WTC11 (cell line): Measurements from ENCODE around the gene GTF2A1L. TPM values are rescaled to one million over a fixed set of nuclear protein-coding genes. Genes with fewer than 3 reads are reported as not detected.
A peak's percentile ranks its signal among the peaks of the same experiment; 100 is the strongest.

Source experiments
- ATAC-seq: fragments of 200-7000 bp; cut with Tn5 transposase; 2 replicates; pipeline ENCODE4 v1.10.0; 2021; ENCODE audit warnings: mild to moderate bottlenecking, moderate library complexity
- CTCF ChIA-PET: fragments of 300-600 bp; sonication (Branson Sonifier 250); formaldehyde crosslinking; loops from one replicate; lab custom pipeline; 2021; ENCODE audit warnings: antibody characterized with exemption; lab: Charles Lee
- POLR2A ChIA-PET: fragments of 350-600 bp; sonication (Branson Sonifier 250); formaldehyde crosslinking; loops from one replicate; lab custom pipeline; 2021; ENCODE audit warnings: antibody characterized with exemption; lab: Charles Lee
- DNase-seq: peaks from one replicate; pipeline ENCODE4 v3.0.0; 2021; ENCODE audit warnings: low spot score
- H3K27ac Mint-ChIP-seq: 2 replicates; pipeline ENCODE4 v1.8.0; 2021; ENCODE audit warnings: mixed read lengths
- H3K27me3 Mint-ChIP-seq: 2 replicates; pipeline ENCODE4 v1.8.0; 2021; ENCODE audit warnings: low read depth, mild to moderate bottlenecking, moderate library complexity, mixed read lengths
- H3K36me3 Mint-ChIP-seq: 2 replicates; pipeline ENCODE4 v1.8.0; 2021; ENCODE audit warnings: mixed read lengths
- H3K4me1 Mint-ChIP-seq: 2 replicates; pipeline ENCODE4 v1.8.0; 2022; ENCODE audit warnings: mixed read lengths
- H3K4me3 Mint-ChIP-seq: 2 replicates; pipeline ENCODE4 v1.8.0; 2021; ENCODE audit warnings: mild to moderate bottlenecking, moderate library complexity, mixed read lengths
- H3K9me3 Mint-ChIP-seq: 2 replicates; pipeline ENCODE4 v1.8.0; 2021; ENCODE audit warnings: mixed read lengths
- CREB1 ChIP-seq: sonication (generic); formaldehyde crosslinking; IDR thresholded peaks from 2 replicates; pipeline ENCODE4 v1.8.0; 2023; ENCODE audit warnings: mild to moderate bottlenecking, missing genetic modification reagents
- FOXK1 ChIP-seq: sonication (generic); formaldehyde crosslinking; IDR thresholded peaks from 2 replicates; pipeline ENCODE4 v1.8.0; 2022; ENCODE audit warnings: mild to moderate bottlenecking, moderate library complexity, missing genetic modification reagents
- FOXP1 ChIP-seq: sonication (generic); formaldehyde crosslinking; IDR thresholded peaks from 2 replicates; pipeline ENCODE4 v1.8.0; 2022; ENCODE audit warnings: missing genetic modification reagents, mild to moderate bottlenecking, moderate library complexity, borderline replicate concordance
- GTF2I ChIP-seq: fragments of 250-450 bp; sonication (Bioruptor Pico); conservative IDR thresholded peaks from 2 replicates; pipeline ENCODE4 v1.4.0; 2021; ENCODE audit warnings: mild to moderate bottlenecking
- IRF2 ChIP-seq: sonication (generic); formaldehyde crosslinking; IDR thresholded peaks from 2 replicates; pipeline ENCODE4 v1.8.0; 2022; ENCODE audit warnings: low read depth, missing genetic modification reagents, borderline replicate concordance
- JAZF1 ChIP-seq: fragments of 250-450 bp; sonication (Bioruptor Pico); IDR thresholded peaks from 2 replicates; pipeline ENCODE4 v1.9.0; 2021; ENCODE audit warnings: moderate library complexity, mild to moderate bottlenecking, inconsistent platforms
- RELA ChIP-seq: sonication (generic); formaldehyde crosslinking; IDR thresholded peaks from 2 replicates; pipeline ENCODE4 v1.8.1; 2022; ENCODE audit warnings: missing genetic modification reagents, mild to moderate bottlenecking, borderline replicate concordance
- SMAD3 ChIP-seq: sonication (generic); formaldehyde crosslinking; IDR thresholded peaks from 2 replicates; pipeline ENCODE4 v1.8.0; 2022; ENCODE audit warnings: missing genetic modification reagents, mild to moderate bottlenecking, borderline replicate concordance
- SOX15 ChIP-seq: fragments of 250-450 bp; sonication (Bioruptor Pico); IDR thresholded peaks from 2 replicates; pipeline ENCODE4 v1.9.0; 2021; ENCODE audit warnings: mild to moderate bottlenecking
- SP1 ChIP-seq: sonication (generic); formaldehyde crosslinking; conservative IDR thresholded peaks from 2 replicates; pipeline ENCODE4 v1.8.1; 2022; ENCODE audit warnings: missing genetic modification reagents
- TEAD1 ChIP-seq: sonication (generic); formaldehyde crosslinking; IDR thresholded peaks from 2 replicates; pipeline ENCODE4 v1.8.0; 2022; ENCODE audit warnings: mild to moderate bottlenecking, missing genetic modification reagents
- TEAD4 ChIP-seq: sonication (generic); formaldehyde crosslinking; IDR thresholded peaks from 2 replicates; pipeline ENCODE4 v1.8.0; 2022; ENCODE audit warnings: mild to moderate bottlenecking, missing genetic modification reagents
- USF2 ChIP-seq: sonication (generic); formaldehyde crosslinking; IDR thresholded peaks from 2 replicates; pipeline ENCODE4 v1.8.1; 2023; ENCODE audit warnings: mild to moderate bottlenecking, missing genetic modification reagents, moderate library complexity
- ZNF121 ChIP-seq: sonication (generic); formaldehyde crosslinking; IDR thresholded peaks from 2 replicates; pipeline ENCODE4 v1.8.0; 2023; ENCODE audit warnings: missing genetic modification reagents
- ZNF232 ChIP-seq: sonication (generic); formaldehyde crosslinking; IDR thresholded peaks from 2 replicates; pipeline ENCODE4 v1.8.0; 2022; ENCODE audit warnings: mild to moderate bottlenecking, missing genetic modification reagents
- ZNF671 ChIP-seq: fragments of 250-450 bp; sonication (Bioruptor Pico); IDR thresholded peaks from 2 replicates; pipeline ENCODE4 v1.8.0; 2021; ENCODE audit warnings: mild to moderate bottlenecking
- total RNA-seq: library from RNA; stranded (reverse); gene quantifications from 3 replicates; pipeline ENCODE4 v1.2.3, GENCODE V29; 2021
- TF ChIP-seq, protein P1 (sequence below): fragments of 250-450 bp; sonication (Bioruptor Pico); conservative IDR thresholded peaks from 2 replicates; pipeline ENCODE4 v1.9.0; 2021; ENCODE audit warnings: mild to moderate bottlenecking
- TF ChIP-seq, protein P2 (sequence below): sonication (generic); formaldehyde crosslinking; IDR thresholded peaks from 2 replicates; pipeline ENCODE4 v1.8.0; 2022; ENCODE audit warnings: missing genetic modification reagents
- TF ChIP-seq, protein P3 (sequence below): fragments of 250-450 bp; sonication (Bioruptor Pico); IDR thresholded peaks from 2 replicates; pipeline ENCODE4 v1.8.0; 2021; ENCODE audit warnings: mild to moderate bottlenecking
- TF ChIP-seq, protein P4 (sequence below): sonication (generic); formaldehyde crosslinking; IDR thresholded peaks from 2 replicates; pipeline ENCODE4 v1.8.0; 2023; ENCODE audit warnings: mild to moderate bottlenecking, missing genetic modification reagents
- TF ChIP-seq, protein P5 (sequence below): sonication (generic); formaldehyde crosslinking; conservative IDR thresholded peaks from 2 replicates; pipeline ENCODE4 v1.8.1; 2023; ENCODE audit warnings: mild to moderate bottlenecking, low read depth, missing genetic modification reagents, moderate library complexity
- TF ChIP-seq, protein P6 (sequence below): sonication (generic); formaldehyde crosslinking; IDR thresholded peaks from 2 replicates; pipeline ENCODE4 v1.8.0; 2023; ENCODE audit warnings: missing genetic modification reagents

The GTF2A1L gene
- total RNA-seq, 1 experiment from 2014 or later: not detected

DNA sequence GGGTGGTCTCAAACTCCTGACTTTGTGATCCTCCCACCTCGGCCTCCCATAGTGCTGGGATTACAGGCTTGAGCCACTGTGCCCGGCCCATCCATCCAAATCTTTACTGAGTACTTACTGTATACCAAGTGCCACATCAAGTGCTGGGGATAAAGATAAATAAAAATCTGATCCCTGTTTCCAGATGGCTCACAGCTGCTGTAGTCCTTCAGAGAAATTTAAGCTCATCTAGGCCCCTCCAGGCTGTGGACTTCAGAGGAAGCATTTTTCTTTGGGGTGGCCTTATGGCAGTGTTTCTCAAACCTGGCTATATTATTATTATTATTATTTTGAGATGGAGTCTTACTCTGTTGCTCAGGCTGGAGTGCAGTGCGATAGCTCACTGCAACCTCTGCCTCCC, 33.7 kb upstream of the GTF2A1L start:
- no peak for TF ChIP-seq ZNF121 (CRISPR knock-in tag)
- TF ChIP-seq JAZF1 (CRISPR knock-in tag): no peak
- TF ChIP-seq RELA (CRISPR knock-in tag): no peak
- TF ChIP-seq SP1 (CRISPR knock-in tag): no peak
- no peak for TF ChIP-seq SOX15 (CRISPR knock-in tag)
- TF ChIP-seq ZNF671 (CRISPR knock-in tag): no peak
- TF ChIP-seq IRF2: no peak
- no peak for TF ChIP-seq TEAD4 (CRISPR knock-in tag)
- TF ChIP-seq, protein P1, sequence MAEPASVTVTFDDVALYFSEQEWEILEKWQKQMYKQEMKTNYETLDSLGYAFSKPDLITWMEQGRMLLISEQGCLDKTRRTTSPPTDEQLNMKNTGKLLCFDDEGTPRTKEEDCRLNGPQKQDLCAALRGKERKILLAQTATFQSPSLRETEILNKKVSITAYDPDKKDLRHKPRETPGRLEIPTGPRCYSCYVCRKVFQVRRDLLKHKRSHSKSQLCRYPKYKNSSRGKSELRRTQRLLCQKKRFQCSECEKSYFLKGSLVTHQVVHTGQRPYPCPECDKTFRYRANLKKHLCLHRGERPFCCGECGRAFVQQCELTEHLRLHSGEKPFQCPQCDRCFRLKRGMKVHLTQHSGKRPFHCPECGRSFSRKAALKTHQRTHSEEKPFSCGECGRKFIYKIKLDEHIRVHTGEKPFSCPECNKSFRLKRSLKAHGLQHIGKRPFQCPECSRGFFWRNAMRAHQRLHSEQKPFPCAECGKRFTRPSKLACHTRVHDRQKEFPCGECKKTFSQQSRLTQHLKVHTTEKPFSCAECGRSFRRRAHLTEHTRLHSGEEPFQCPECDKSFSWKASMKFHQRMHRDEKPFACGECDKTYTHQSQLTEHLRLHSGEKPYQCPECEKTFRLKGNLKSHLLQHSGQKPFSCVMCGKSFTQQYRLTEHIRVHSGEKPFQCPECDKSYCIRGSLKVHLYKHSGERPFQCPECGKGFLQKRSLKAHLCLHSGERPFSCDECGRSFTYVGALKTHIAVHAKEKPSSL (CRISPR knock-in tag): no peak
- TF ChIP-seq ZNF232: no peak
- no peak for TF ChIP-seq GTF2I (CRISPR knock-in tag)
- POLR2A ChIA-PET: no interaction called here
- no peak for ATAC-seq
- no peak for DNase-seq
- peaks cover 26% of the 10 kb centered on the region for H3K36me3 Mint-ChIP-seq
- H3K9me3 Mint-ChIP-seq: no peaks in the 10 kb centered on the region
- CTCF ChIA-PET: no interaction called here
- peaks cover 33% of the 10 kb centered on the region for H3K4me1 Mint-ChIP-seq
- H3K27ac Mint-ChIP-seq: no peak overlapping the region
- H3K27me3 Mint-ChIP-seq: peaks cover 16% of the 10 kb centered on the region
- no peak overlapping the region for H3K4me3 Mint-ChIP-seq

GRCh38 chr2:48584551-48584950, 33.1 kb upstream of the GTF2A1L start:
- ATAC-seq: no peak
- peak overlapping the region; percentile 81 for H3K27ac Mint-ChIP-seq
- CTCF ChIA-PET: no interaction called here
- no peak for DNase-seq
- H3K27me3 Mint-ChIP-seq: peaks cover 16% of the 10 kb centered on the region
- peaks cover 37% of the 10 kb centered on the region for H3K4me1 Mint-ChIP-seq
- POLR2A ChIA-PET: no interaction called here
- H3K36me3 Mint-ChIP-seq: peaks cover 26% of the 10 kb centered on the region
- H3K9me3 Mint-ChIP-seq: no peaks in the 10 kb centered on the region
- no peak overlapping the region for H3K4me3 Mint-ChIP-seq
- TF ChIP-seq, protein P2, sequence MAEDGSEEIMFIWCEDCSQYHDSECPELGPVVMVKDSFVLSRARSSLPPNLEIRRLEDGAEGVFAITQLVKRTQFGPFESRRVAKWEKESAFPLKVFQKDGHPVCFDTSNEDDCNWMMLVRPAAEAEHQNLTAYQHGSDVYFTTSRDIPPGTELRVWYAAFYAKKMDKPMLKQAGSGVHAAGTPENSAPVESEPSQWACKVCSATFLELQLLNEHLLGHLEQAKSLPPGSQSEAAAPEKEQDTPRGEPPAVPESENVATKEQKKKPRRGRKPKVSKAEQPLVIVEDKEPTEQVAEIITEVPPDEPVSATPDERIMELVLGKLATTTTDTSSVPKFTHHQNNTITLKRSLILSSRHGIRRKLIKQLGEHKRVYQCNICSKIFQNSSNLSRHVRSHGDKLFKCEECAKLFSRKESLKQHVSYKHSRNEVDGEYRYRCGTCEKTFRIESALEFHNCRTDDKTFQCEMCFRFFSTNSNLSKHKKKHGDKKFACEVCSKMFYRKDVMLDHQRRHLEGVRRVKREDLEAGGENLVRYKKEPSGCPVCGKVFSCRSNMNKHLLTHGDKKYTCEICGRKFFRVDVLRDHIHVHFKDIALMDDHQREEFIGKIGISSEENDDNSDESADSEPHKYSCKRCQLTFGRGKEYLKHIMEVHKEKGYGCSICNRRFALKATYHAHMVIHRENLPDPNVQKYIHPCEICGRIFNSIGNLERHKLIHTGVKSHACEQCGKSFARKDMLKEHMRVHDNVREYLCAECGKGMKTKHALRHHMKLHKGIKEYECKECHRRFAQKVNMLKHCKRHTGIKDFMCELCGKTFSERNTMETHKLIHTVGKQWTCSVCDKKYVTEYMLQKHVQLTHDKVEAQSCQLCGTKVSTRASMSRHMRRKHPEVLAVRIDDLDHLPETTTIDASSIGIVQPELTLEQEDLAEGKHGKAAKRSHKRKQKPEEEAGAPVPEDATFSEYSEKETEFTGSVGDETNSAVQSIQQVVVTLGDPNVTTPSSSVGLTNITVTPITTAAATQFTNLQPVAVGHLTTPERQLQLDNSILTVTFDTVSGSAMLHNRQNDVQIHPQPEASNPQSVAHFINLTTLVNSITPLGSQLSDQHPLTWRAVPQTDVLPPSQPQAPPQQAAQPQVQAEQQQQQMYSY: no peak
- TF ChIP-seq FOXP1 (no peak), TEAD1 (no peak), USF2 (CRISPR knock-in tag) (no peak), SOX15 (CRISPR knock-in tag) (no peak), FOXK1 (no peak), SMAD3 (no peak), CREB1 (CRISPR knock-in tag) (no peak)
- TF ChIP-seq, protein P3, sequence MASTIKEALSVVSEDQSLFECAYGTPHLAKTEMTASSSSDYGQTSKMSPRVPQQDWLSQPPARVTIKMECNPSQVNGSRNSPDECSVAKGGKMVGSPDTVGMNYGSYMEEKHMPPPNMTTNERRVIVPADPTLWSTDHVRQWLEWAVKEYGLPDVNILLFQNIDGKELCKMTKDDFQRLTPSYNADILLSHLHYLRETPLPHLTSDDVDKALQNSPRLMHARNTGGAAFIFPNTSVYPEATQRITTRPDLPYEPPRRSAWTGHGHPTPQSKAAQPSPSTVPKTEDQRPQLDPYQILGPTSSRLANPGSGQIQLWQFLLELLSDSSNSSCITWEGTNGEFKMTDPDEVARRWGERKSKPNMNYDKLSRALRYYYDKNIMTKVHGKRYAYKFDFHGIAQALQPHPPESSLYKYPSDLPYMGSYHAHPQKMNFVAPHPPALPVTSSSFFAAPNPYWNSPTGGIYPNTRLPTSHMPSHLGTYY (CRISPR knock-in tag): no peak
- TF ChIP-seq, protein P4, sequence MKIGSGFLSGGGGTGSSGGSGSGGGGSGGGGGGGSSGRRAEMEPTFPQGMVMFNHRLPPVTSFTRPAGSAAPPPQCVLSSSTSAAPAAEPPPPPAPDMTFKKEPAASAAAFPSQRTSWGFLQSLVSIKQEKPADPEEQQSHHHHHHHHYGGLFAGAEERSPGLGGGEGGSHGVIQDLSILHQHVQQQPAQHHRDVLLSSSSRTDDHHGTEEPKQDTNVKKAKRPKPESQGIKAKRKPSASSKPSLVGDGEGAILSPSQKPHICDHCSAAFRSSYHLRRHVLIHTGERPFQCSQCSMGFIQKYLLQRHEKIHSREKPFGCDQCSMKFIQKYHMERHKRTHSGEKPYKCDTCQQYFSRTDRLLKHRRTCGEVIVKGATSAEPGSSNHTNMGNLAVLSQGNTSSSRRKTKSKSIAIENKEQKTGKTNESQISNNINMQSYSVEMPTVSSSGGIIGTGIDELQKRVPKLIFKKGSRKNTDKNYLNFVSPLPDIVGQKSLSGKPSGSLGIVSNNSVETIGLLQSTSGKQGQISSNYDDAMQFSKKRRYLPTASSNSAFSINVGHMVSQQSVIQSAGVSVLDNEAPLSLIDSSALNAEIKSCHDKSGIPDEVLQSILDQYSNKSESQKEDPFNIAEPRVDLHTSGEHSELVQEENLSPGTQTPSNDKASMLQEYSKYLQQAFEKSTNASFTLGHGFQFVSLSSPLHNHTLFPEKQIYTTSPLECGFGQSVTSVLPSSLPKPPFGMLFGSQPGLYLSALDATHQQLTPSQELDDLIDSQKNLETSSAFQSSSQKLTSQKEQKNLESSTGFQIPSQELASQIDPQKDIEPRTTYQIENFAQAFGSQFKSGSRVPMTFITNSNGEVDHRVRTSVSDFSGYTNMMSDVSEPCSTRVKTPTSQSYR (CRISPR knock-in tag): no peak
- TF ChIP-seq, protein P5, sequence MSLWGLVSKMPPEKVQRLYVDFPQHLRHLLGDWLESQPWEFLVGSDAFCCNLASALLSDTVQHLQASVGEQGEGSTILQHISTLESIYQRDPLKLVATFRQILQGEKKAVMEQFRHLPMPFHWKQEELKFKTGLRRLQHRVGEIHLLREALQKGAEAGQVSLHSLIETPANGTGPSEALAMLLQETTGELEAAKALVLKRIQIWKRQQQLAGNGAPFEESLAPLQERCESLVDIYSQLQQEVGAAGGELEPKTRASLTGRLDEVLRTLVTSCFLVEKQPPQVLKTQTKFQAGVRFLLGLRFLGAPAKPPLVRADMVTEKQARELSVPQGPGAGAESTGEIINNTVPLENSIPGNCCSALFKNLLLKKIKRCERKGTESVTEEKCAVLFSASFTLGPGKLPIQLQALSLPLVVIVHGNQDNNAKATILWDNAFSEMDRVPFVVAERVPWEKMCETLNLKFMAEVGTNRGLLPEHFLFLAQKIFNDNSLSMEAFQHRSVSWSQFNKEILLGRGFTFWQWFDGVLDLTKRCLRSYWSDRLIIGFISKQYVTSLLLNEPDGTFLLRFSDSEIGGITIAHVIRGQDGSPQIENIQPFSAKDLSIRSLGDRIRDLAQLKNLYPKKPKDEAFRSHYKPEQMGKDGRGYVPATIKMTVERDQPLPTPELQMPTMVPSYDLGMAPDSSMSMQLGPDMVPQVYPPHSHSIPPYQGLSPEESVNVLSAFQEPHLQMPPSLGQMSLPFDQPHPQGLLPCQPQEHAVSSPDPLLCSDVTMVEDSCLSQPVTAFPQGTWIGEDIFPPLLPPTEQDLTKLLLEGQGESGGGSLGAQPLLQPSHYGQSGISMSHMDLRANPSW (CRISPR knock-in tag): no peak
- TF ChIP-seq, protein P6, sequence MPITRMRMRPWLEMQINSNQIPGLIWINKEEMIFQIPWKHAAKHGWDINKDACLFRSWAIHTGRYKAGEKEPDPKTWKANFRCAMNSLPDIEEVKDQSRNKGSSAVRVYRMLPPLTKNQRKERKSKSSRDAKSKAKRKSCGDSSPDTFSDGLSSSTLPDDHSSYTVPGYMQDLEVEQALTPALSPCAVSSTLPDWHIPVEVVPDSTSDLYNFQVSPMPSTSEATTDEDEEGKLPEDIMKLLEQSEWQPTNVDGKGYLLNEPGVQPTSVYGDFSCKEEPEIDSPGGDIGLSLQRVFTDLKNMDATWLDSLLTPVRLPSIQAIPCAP (CRISPR knock-in tag): no peak
